HCT116 (cell line): ENCODE results near the gene FGF1. TPM values are rescaled to one million over a fixed set of nuclear protein-coding genes. Genes with fewer than 3 reads are reported as not detected.

Source experiments
- ATAC-seq: fragments of 200-7000 bp; cut with Tn5 transposase; 2 replicates; pipeline ENCODE4 v1.9.1; 2020; ENCODE audit warnings: mild to moderate bottlenecking, moderate library complexity
- BruUV-seq: library from RNA; stranded (reverse); fragments of 400-500 nt; replicated peaks from 2 replicates; lab custom pipeline; 2021; lab: Mats Ljungman, UMichigan
- CTCF ChIA-PET: fragments of 300-600 bp; sonication (Branson Sonifier 250); formaldehyde crosslinking; loops from one replicate; lab custom pipeline; 2021; ENCODE audit warnings: antibody characterized with exemption; lab: Charles Lee
- POLR2A ChIA-PET: fragments of 300-600, 350-600 bp; sonication (Branson Sonifier 250); formaldehyde crosslinking; loops from one replicate; lab custom pipeline; 2021; ENCODE audit warnings: antibody characterized with exemption; lab: Charles Lee
- RAD21 ChIA-PET, 2 experiments: fragments of 300-600 bp; sonication (Branson Sonifier 250); formaldehyde crosslinking; loops; one replicate each; lab custom pipeline; 2023; ENCODE audit warnings: low total read pairs in 2 of 2; ENCODE audit not compliant: uncharacterized antibody in 2 of 2, unreplicated experiment in 2 of 2, low non-redundant PET in 1 of 2; lab: Charles Lee
- DNase-seq: peaks from one replicate; pipeline ENCODE4 v3.0.0-alpha.2; 2010; ENCODE audit warnings: low read depth, low spot score
- H2AFZ ChIP-seq: fragments of 200-600 bp; shearing (Covaris generic), sonication (generic); 2 replicates; pipeline ENCODE4 v1.6.1; 2017; ENCODE audit warnings: low read depth, mixed run types, mixed read lengths, antibody characterized with exemption, low read length; ENCODE audit not compliant: poor library complexity, severe bottlenecking
- H3K27ac ChIP-seq: 2 replicates; pipeline ENCODE4 v1.5.1; 2012; ENCODE audit warnings: low read depth, low read length
- H3K27me3 ChIP-seq: fragments of 200-600 bp; sonication (generic); 2 replicates; pipeline ENCODE4 v1.6.1; 2016; ENCODE audit warnings: mixed run types, low read length, mixed read lengths; ENCODE audit not compliant: insufficient read depth
- H3K36me3 ChIP-seq, 2 experiments: fragments of 200-500 bp in 1 of 2; fragments of 200-600 bp in 1 of 2; sonication (Bioruptor generic) in 1 of 2; sonication (generic) in 1 of 2; 2 replicates each; pipeline versions ENCODE4 v1.5.1 to v1.6.1; 2014 to 2016; ENCODE audit warnings: low read length in 2 of 2, inconsistent platforms in 1 of 2, mixed read lengths in 1 of 2, mixed run types in 1 of 2; ENCODE audit not compliant: insufficient read depth in 2 of 2, control insufficient read depth in 1 of 2
- H3K4me1 ChIP-seq, 2 experiments: fragments of 200-600 bp in 1 of 2; sonication (generic) in 1 of 2; 2 replicates each; pipeline versions ENCODE4 v1.5.1 to v1.6.1; 2012 to 2017; ENCODE audit warnings: low read length in 2 of 2, inconsistent platforms in 1 of 2, mild to moderate bottlenecking in 1 of 2, mixed read lengths in 1 of 2, mixed run types in 1 of 2, moderate library complexity in 1 of 2; ENCODE audit not compliant: insufficient read depth in 2 of 2, control insufficient read depth in 1 of 2
- H3K4me2 ChIP-seq: fragments of 200-600 bp; sonication (generic); 2 replicates; pipeline ENCODE4 v1.6.1; 2017; ENCODE audit warnings: mixed run types, low read length, mixed read lengths
- H3K4me3 ChIP-seq, 2 experiments: fragments of 200-600 bp in 1 of 2; sonication (generic) in 1 of 2; replicated peaks in 1 of 2; 2 replicates each; pipeline ENCODE4 v1.5.1; 2011 to 2016; ENCODE audit warnings: low read length in 2 of 2, control low read depth in 1 of 2, low read depth in 1 of 2, mild to moderate bottlenecking in 1 of 2, mixed read lengths in 1 of 2, mixed run types in 1 of 2
- H3K79me2 ChIP-seq: fragments of 200-600 bp; sonication (generic); 2 replicates; pipeline ENCODE4 v1.6.1; 2017; ENCODE audit warnings: mild to moderate bottlenecking, mixed run types, low read length, moderate library complexity, mixed read lengths; ENCODE audit not compliant: insufficient read depth
- H3K9ac ChIP-seq: fragments of 200-600 bp; sonication (generic); 2 replicates; pipeline ENCODE4 v1.6.1; 2016; ENCODE audit warnings: low read length, mixed read lengths
- H3K9me2 ChIP-seq: fragments of 200-600 bp; sonication (generic), shearing (Covaris generic); 2 replicates; pipeline ENCODE4 v1.6.1; 2017; ENCODE audit warnings: mixed run types, mild to moderate bottlenecking, moderate library complexity; ENCODE audit not compliant: insufficient read depth
- H3K9me3 ChIP-seq, 2 experiments: fragments of 200-500 bp in 1 of 2; fragments of 200-600 bp in 1 of 2; sonication (Bioruptor generic) in 1 of 2; sonication (generic) in 1 of 2; 2 replicates each; pipeline ENCODE4 v1.6.1; 2014 to 2017; ENCODE audit warnings: low read length in 2 of 2, mixed read lengths in 2 of 2, inconsistent platforms in 1 of 2, low read depth in 1 of 2, mild to moderate bottlenecking in 1 of 2, mixed run types in 1 of 2, moderate library complexity in 1 of 2; ENCODE audit not compliant: control insufficient read depth in 1 of 2, insufficient read depth in 1 of 2
- H4K20me1 ChIP-seq: fragments of 200-600 bp; sonication (generic), shearing (Covaris generic); 2 replicates; pipeline ENCODE4 v1.6.1; 2017; ENCODE audit warnings: mixed run types, mild to moderate bottlenecking, moderate library complexity; ENCODE audit not compliant: insufficient read depth
- CTCF ChIP-seq, 3 experiments: fragments of 200-600 bp in 1 of 3; sonication (generic) in 1 of 3; IDR thresholded peaks in 2 of 3; conservative IDR thresholded peaks in 1 of 3; 2 replicates each; pipeline ENCODE4 v1.5.1; 2012 to 2017; ENCODE audit warnings: low read depth in 2 of 3, low read length in 2 of 3, antibody characterized with exemption in 1 of 3, borderline replicate concordance in 1 of 3, control low read depth in 1 of 3, mild to moderate bottlenecking in 1 of 3, mixed read lengths in 1 of 3, mixed run types in 1 of 3, moderate library complexity in 1 of 3; ENCODE audit not compliant: insufficient read depth in 1 of 3
- ELF1 ChIP-seq: IDR thresholded peaks from 2 replicates; pipeline ENCODE4 v1.6.1; 2012; ENCODE audit warnings: low read depth, borderline replicate concordance
- FOSL1 ChIP-seq: IDR thresholded peaks from 2 replicates; pipeline ENCODE4 v1.6.1; 2012; ENCODE audit warnings: low read depth
- MAX ChIP-seq: IDR thresholded peaks from 2 replicates; pipeline ENCODE4 v1.6.1; 2012
- POLR2A ChIP-seq: IDR thresholded peaks from 2 replicates; pipeline ENCODE4 v1.7.0; 2011; ENCODE audit warnings: borderline replicate concordance; ENCODE audit not compliant: insufficient read depth, insufficient read length; ENCODE audit errors: extremely low read depth
- POLR2AphosphoS5 ChIP-seq: IDR thresholded peaks from 2 replicates; pipeline ENCODE4 v1.6.1; 2011; ENCODE audit warnings: mild to moderate bottlenecking, low read depth, low read length, moderate library complexity
- RAD21 ChIP-seq: IDR thresholded peaks from 2 replicates; pipeline ENCODE4 v1.6.1; 2012; ENCODE audit warnings: low read depth, mild to moderate bottlenecking
- SRF ChIP-seq: IDR thresholded peaks from 2 replicates; pipeline ENCODE4 v1.6.1; 2012; ENCODE audit warnings: low read depth
- TCF7L2 ChIP-seq: IDR thresholded peaks from 2 replicates; pipeline ENCODE4 v1.7.0; 2011; ENCODE audit warnings: borderline replicate concordance, inconsistent platforms; ENCODE audit not compliant: insufficient read depth, insufficient read length; ENCODE audit errors: extremely low read depth
- ZBTB33 ChIP-seq: IDR thresholded peaks from 2 replicates; pipeline ENCODE4 v1.6.1; 2011; ENCODE audit warnings: mild to moderate bottlenecking, low read length, moderate library complexity; ENCODE audit not compliant: insufficient replicate concordance; ENCODE audit errors: extremely low read depth
- ZNF274 ChIP-seq: fragments of 200-500 bp; sonication (Bioruptor generic); IDR thresholded peaks from 2 replicates; pipeline ENCODE4 v1.6.1; 2014; ENCODE audit warnings: mild to moderate bottlenecking, low read depth, low read length, inconsistent platforms
- intact Hi-C: fragments of 100-400 bp; cut with micrococcal nuclease; formaldehyde crosslinking; loops from 2 replicates; pipeline ENCODE4 v1.10.0; 2022
- total RNA-seq: library from RNA; stranded (reverse); gene quantifications from one replicate; pipeline ENCODE4 v1.2.1, GENCODE V29; 2021; ENCODE audit not compliant: unreplicated experiment
- TF ChIP-seq, protein P1 (sequence below): IDR thresholded peaks from 2 replicates; pipeline ENCODE4 v1.6.1; 2012; ENCODE audit warnings: low read depth

FGF1 gene
- total RNA-seq, 1 experiment from 2014 or later = not detected

- no peaks in the 10 kb centered on the region for H3K9me2 ChIP-seq
- no peak overlapping the region for H3K4me2 ChIP-seq
- ChIA-PET RAD21 (interaction anchor here (3.4 to 3.9 kb wide), 2 partner anchors 42 kb away, joined by 23 to 25 read pairs; no protein-coding TSS in a partner anchor), CTCF (interaction anchor here (0.6 to 4.5 kb wide), 11 partner anchors 16 to 1697 kb away, joined by 3 to 83 read pairs (median 9); no protein-coding TSS in a partner anchor), POLR2A (no interaction called here)
- no peak for DNase-seq
- H3K27ac ChIP-seq = no peak overlapping the region
- no peaks in the 10 kb centered on the region for H3K27me3 ChIP-seq
- no peak overlapping the region for H3K4me3 ChIP-seq
- TF ChIP-seq MAX = no peak
- TF ChIP-seq ELF1 = no peak
- no peak for TF ChIP-seq TCF7L2
- no peak for TF ChIP-seq POLR2A
- no peak for TF ChIP-seq SRF
- TF ChIP-seq ZBTB33 = no peak
- TF ChIP-seq FOSL1 = no peak
- TF ChIP-seq ZNF274 = no peak
- no peak for TF ChIP-seq CTCF (IDR thresholded peaks at IDR 0.05 in 2 of 3, conservative IDR thresholded peaks at IDR 0.05 in 1 of 3; ENCODE audit: borderline replicate concordance in 1 of 3, insufficient read depth in 1 of 3, low read depth in 2 of 3, low read length in 2 of 3)
- TF ChIP-seq, protein P1, sequence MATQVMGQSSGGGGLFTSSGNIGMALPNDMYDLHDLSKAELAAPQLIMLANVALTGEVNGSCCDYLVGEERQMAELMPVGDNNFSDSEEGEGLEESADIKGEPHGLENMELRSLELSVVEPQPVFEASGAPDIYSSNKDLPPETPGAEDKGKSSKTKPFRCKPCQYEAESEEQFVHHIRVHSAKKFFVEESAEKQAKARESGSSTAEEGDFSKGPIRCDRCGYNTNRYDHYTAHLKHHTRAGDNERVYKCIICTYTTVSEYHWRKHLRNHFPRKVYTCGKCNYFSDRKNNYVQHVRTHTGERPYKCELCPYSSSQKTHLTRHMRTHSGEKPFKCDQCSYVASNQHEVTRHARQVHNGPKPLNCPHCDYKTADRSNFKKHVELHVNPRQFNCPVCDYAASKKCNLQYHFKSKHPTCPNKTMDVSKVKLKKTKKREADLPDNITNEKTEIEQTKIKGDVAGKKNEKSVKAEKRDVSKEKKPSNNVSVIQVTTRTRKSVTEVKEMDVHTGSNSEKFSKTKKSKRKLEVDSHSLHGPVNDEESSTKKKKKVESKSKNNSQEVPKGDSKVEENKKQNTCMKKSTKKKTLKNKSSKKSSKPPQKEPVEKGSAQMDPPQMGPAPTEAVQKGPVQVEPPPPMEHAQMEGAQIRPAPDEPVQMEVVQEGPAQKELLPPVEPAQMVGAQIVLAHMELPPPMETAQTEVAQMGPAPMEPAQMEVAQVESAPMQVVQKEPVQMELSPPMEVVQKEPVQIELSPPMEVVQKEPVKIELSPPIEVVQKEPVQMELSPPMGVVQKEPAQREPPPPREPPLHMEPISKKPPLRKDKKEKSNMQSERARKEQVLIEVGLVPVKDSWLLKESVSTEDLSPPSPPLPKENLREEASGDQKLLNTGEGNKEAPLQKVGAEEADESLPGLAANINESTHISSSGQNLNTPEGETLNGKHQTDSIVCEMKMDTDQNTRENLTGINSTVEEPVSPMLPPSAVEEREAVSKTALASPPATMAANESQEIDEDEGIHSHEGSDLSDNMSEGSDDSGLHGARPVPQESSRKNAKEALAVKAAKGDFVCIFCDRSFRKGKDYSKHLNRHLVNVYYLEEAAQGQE = no peak
- no peak for TF ChIP-seq RAD21
- no peak for TF ChIP-seq POLR2AphosphoS5
- no peaks in the 10 kb centered on the region for H4K20me1 ChIP-seq
- H3K4me1 ChIP-seq = peaks cover 11 to 14% of the 10 kb centered on the region in 2 experiments; a peak in 3 of 4 replicates
- BruUV-seq = no TSS peak
- H3K9ac ChIP-seq = no peak overlapping the region
- intact Hi-C loops = loop anchor here (2.0 to 5.0 kb wide), 2 partner anchors 149 to 525 kb away; no protein-coding TSS in a partner anchor
- no peak for ATAC-seq
- H3K79me2 ChIP-seq = no peaks in the 10 kb centered on the region
- no peaks in the 10 kb centered on the region for H3K9me3 ChIP-seq
- no peak overlapping the region for H2AFZ ChIP-seq
- H3K36me3 ChIP-seq = no peaks in the 10 kb centered on the region
Observed at GRCh38 chr5:142697356-142698255, 11.7 kb upstream of the FGF1 start.
